Peyer's patch (tissue), 4 donors: ENCODE measurements around the gene FBLN1.

Source experiments
- CTCF ChIP-seq, 6 experiments: fragments of 450-650 bp in 4 of 6; fragments of 200-600 bp in 2 of 6; sonication (generic) in 1 of 6; IDR thresholded peaks; one replicate each; pipeline ENCODE4 v1.5.1; 2017 to 2019; ENCODE audit warnings: antibody characterized with exemption in 6 of 6, mild to moderate bottlenecking in 3 of 6, moderate library complexity in 1 of 6
- POLR2A ChIP-seq, 2 donors: fragments of 450-650 bp; IDR thresholded peaks; one replicate each; pipeline ENCODE4 v1.5.1; 2017; ENCODE audit warnings: antibody characterized with exemption in 2 of 2, mild to moderate bottlenecking in 2 of 2, moderate library complexity in 2 of 2

- TF ChIP-seq CTCF (IDR thresholded peaks at IDR 0.05) (no peak), POLR2A (IDR thresholded peaks at IDR 0.05) (no peak)
Observed at GRCh38 chr22:45571089-45571488, 68.4 kb downstream of the FBLN1 start.
